Superior temporal gyrus (tissue), 1 donor: ENCODE measurements around the gene HBA2.
"Not testable (repeated sequence)": the region's sequence is repeated elsewhere in the genome, so short reads cannot be mapped to it uniquely, and the experiment has no call there.

ENCODE experiments used
- DNase-seq: peaks from one replicate; pipeline ENCODE4 v3.0.0-alpha.2; 2016; ENCODE audit errors: extremely low spot score

Gene HBA2

GRCh38 chr16:194516-194915 lies 21.8 kb downstream of the HBA2 start:
- no peak for DNase-seq

- DNase-seq, result no peak
Measured at GRCh38 chr16:200388-200787, 27.7 kb downstream of the HBA2 start.

GRCh38 chr16:203246-203645 lies 30.6 kb downstream of the HBA2 start:
- DNase-seq, result no peak

- not testable (repeated sequence) for DNase-seq
Measured at GRCh38 chr16:204046-204445, 31.4 kb downstream of the HBA2 start.

GRCh38 chr16:209359-209758 lies 36.7 kb downstream of the HBA2 start:
- not testable (repeated sequence) for DNase-seq

GRCh38 chr16:211631-212180 lies 39.0 kb downstream of the HBA2 start:
- DNase-seq, result not testable (repeated sequence)

GRCh38 chr16:212999-213398 lies 40.3 kb downstream of the HBA2 start:
- DNase-seq, result no peak

GRCh38 chr16:220021-220420 lies 47.3 kb downstream of the HBA2 start:
- no peak for DNase-seq
